Right lobe of liver (tissue), 6 donors: ENCODE measurements around the gene ZXDC. TPM values are rescaled to one million over a fixed set of nuclear protein-coding genes. Genes with fewer than 3 reads are reported as not detected.

Experiments used
- ATAC-seq, 4 donors: fragments of 200-7000 bp; cut with Tn5 transposase; one replicate each; pipeline ENCODE4 v1.9.1; 2020; ENCODE audit warnings: mild to moderate bottlenecking in 4 of 4, moderate library complexity in 4 of 4
- DNase-seq, 3 donors: peaks; one replicate each; pipeline ENCODE4 v3.0.0-alpha.2; 2020
- H3K27ac ChIP-seq, 3 donors: fragments of 200-600 bp; one replicate each; pipeline ENCODE4 v1.8.0; 2022
- H3K27me3 ChIP-seq, 2 donors: fragments of 200-600 bp; one replicate each; pipeline ENCODE4 v1.8.0; 2022
- H3K36me3 ChIP-seq, 4 donors: fragments of 200-600 bp; sonication (generic) in 1 of 4; one replicate each; pipeline versions ENCODE4 v1.5.1 to v1.8.0; 2017 to 2022; ENCODE audit warnings: control low read depth in 1 of 4
- H3K4me1 ChIP-seq, 4 donors: fragments of 200-600 bp; sonication (generic) in 1 of 4; one replicate each; pipeline versions ENCODE4 v1.5.1 to v1.8.0; 2017 to 2022; ENCODE audit warnings: control low read depth in 1 of 4
- H3K4me3 ChIP-seq, 3 donors: fragments of 200-600 bp; one replicate each; pipeline ENCODE4 v1.8.0; 2022
- H3K9me3 ChIP-seq, 4 donors: fragments of 200-600 bp; sonication (generic) in 1 of 4; one replicate each; pipeline versions ENCODE4 v1.5.1 to v1.8.0; 2017 to 2022; ENCODE audit warnings: control low read depth in 1 of 4
- POLR2A ChIP-seq: fragments of 450-650 bp; IDR thresholded peaks from one replicate; pipeline ENCODE4 v1.6.1; 2017; ENCODE audit warnings: antibody characterized with exemption, mild to moderate bottlenecking
- WGBS: methylation state at CpG from one replicate; pipeline ENCODE4 v1.1.6; 2018; ENCODE audit warnings: low coverage, low lambda C conversion rate; ENCODE audit not compliant: insufficient coverage; ENCODE audit errors: missing lambda C conversion rate; 5-methylcytosine and 5-hydroxymethylcytosine counted together
- intact Hi-C, 2 donors: fragments of 100-400 bp; cut with DNase I; formaldehyde crosslinking; loops; one replicate each; pipeline versions ENCODE4 v1.11.2 to v1.14.1; 2022
- total RNA-seq, 6 experiments: library from RNA; depleted of rRNA in 2 of 6; stranded (reverse); fragments of >200 nt in 2 of 6; fragmentation: NEBNext Ultra II Directional in 3 of 6; extraction: Animal tissue kit (Norgen Biotek cat#: 25700) in 3 of 6; gene quantifications; one replicate each; pipeline versions ENCODE4 v1.1.0 to v1.2.4, GENCODE V29; 2016 to 2023
- TF ChIP-seq, protein P1 (sequence below), 4 donors: fragments of 200-600 bp in 3 of 4; fragments of 450-650 bp in 1 of 4; IDR thresholded peaks; one replicate each; pipeline versions ENCODE4 v1.5.1 to v1.8.0; 2016 to 2022; ENCODE audit warnings: antibody characterized with exemption in 4 of 4, mild to moderate bottlenecking in 2 of 4
- donor health status: DM: no; HTN: yes; CAD: no.
- donor health status: DM: no; HTN: no; CAD: no.
- donor health status: DM: no; HTN: no; CAD: no.
- donor health status: DM: no; HTN: yes; CAD: no.
- donor health status: DM: no; HTN: yes; CAD: no.

ZXDC gene
- total RNA-seq, 6 experiments from 2014 or later: 16.4 to 30.2 (median 24.0) TPM

DNA sequence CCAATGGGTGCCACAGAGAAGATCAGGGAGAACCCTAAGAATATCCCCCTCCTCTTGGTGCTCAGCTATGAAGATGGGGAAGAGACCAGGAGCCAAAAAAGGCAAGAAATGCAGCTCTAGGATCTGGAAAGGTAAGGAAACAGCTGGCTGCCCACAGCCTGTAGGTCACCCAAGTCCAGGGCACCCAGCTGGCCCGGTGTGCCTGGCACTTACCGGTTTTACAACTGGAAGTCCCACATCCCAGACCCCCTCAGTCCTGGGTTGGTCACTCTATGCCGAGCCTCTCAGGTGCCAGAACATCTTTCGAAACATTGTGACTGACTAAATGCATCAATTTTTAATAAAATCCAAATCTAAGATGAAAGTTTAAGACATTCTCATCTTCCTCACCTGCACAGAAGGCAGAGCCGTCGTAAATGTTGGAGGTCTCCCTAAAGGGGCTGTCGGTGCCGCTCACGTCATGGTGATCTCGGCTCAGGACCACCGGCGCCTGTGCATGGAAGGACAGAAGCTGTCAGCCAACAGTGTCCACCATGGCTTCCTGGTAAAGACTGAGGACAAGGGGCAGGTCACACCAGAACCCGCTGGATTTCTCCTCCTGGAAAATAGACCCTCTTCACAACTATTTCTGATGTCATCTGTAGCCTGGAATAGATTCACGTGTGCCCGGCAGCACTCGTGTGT is 13.3 kb upstream of the ZXDC start:
- H3K4me3 ChIP-seq: no peak overlapping the region
- H3K9me3 ChIP-seq: no peaks in the 10 kb centered on the region
- WGBS: 96% methylated on average over 5 of the region's 16 CpGs
- peaks cover 0 to 25% (median 0%) of the 10 kb centered on the region in 4 donors for H3K36me3 ChIP-seq
- intact Hi-C loops: no loop called here
- peaks cover 0 to 28% (median 0%) of the 10 kb centered on the region in 4 donors for H3K4me1 ChIP-seq
- TF ChIP-seq, protein P1, sequence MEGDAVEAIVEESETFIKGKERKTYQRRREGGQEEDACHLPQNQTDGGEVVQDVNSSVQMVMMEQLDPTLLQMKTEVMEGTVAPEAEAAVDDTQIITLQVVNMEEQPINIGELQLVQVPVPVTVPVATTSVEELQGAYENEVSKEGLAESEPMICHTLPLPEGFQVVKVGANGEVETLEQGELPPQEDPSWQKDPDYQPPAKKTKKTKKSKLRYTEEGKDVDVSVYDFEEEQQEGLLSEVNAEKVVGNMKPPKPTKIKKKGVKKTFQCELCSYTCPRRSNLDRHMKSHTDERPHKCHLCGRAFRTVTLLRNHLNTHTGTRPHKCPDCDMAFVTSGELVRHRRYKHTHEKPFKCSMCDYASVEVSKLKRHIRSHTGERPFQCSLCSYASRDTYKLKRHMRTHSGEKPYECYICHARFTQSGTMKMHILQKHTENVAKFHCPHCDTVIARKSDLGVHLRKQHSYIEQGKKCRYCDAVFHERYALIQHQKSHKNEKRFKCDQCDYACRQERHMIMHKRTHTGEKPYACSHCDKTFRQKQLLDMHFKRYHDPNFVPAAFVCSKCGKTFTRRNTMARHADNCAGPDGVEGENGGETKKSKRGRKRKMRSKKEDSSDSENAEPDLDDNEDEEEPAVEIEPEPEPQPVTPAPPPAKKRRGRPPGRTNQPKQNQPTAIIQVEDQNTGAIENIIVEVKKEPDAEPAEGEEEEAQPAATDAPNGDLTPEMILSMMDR (IDR thresholded peaks at IDR 0.05): no peak
- TF ChIP-seq POLR2A: no peak
- DNase-seq (peak in 1 of 3 donors; percentile 31), ATAC-seq (no peak)
- no peaks in the 10 kb centered on the region for H3K27me3 ChIP-seq
- no peak overlapping the region for H3K27ac ChIP-seq

DNA sequence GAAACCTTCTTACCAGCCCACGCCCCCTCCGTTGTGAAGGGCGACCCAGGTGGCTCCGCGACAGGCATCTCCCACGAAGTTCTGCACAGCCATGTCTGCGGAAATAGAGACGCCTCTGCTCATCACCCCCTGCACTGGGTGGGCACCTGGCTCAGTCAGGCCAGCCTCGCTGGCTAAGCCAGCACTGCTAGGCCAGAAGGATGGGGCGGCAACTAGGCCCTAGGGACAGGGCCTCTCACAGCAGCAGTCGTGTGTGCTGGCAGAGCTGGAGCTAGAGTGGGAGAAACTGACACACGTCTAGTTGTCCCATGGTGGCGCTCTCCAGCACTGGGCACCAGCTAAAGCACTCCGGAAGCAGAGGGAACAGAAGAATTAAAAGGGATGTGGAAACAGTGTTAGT is 12.5 kb upstream of the ZXDC start:
- Histone ChIP-seq H3K27me3 (no peaks in the 10 kb centered on the region), H3K4me1 (peaks cover 0 to 28% (median 0%) of the 10 kb centered on the region in 4 donors), H3K36me3 (peaks cover 0 to 25% (median 0%) of the 10 kb centered on the region in 4 donors), H3K27ac (no peak overlapping the region), H3K9me3 (no peaks in the 10 kb centered on the region), H3K4me3 (no peak overlapping the region)
- no peak for ATAC-seq
- TF ChIP-seq POLR2A: no peak
- TF ChIP-seq, protein P1 (IDR thresholded peaks at IDR 0.05): no peak
- WGBS: 71% methylated on average over 4 of the region's 14 CpGs
- peak in 2 of 3 donors; percentile 8 to 46 for DNase-seq
- intact Hi-C loops: no loop called here

DNA sequence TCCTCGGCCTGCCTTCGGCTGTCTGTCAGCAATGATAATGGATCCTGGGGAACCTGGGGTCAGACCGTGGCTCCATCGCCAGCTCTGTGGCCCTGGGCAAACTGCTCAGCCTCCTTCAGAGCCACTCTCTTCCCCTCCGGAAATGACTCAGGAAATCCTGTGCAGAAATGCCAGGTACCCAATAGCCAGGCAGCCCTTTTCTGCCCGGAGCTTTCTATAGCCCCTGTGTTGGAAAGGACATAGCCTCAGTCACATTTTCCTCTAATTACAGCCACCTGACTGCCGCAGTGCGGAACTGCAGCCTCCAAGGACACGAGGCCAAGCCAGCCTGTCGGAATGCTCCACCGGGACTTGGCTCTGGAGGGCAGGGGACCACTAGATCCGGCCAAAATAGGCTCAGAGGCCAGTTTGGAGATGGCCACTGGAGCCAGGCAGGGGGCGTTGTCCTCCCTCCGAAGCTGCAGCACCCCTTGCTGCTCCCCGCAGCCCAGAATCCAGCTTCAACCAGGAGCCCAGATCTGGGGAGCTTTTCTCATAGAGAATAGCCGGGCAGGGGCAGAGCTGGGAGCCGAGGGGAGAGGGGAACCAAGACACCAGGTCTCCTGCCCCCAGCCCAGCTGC is 11.6 kb upstream of the ZXDC start:
- no peak for TF ChIP-seq POLR2A
- TF ChIP-seq, protein P1 (IDR thresholded peaks at IDR 0.05): no peak
- DNase-seq (peak in 2 of 3 donors; percentile 25 to 62), ATAC-seq (peak; percentile 3 to 9 (median 6))
- H3K27me3 ChIP-seq: no peaks in the 10 kb centered on the region
- H3K27ac ChIP-seq: no peak overlapping the region
- intact Hi-C loops: no loop called here
- H3K4me3 ChIP-seq: no peak overlapping the region
- WGBS: 59% methylated on average over 6 of the region's 17 CpGs
- H3K36me3 ChIP-seq: peaks cover 0 to 25% (median 0%) of the 10 kb centered on the region in 4 donors
- H3K4me1 ChIP-seq: peaks cover 0 to 31% (median 0%) of the 10 kb centered on the region in 4 donors
- no peaks in the 10 kb centered on the region for H3K9me3 ChIP-seq

DNA sequence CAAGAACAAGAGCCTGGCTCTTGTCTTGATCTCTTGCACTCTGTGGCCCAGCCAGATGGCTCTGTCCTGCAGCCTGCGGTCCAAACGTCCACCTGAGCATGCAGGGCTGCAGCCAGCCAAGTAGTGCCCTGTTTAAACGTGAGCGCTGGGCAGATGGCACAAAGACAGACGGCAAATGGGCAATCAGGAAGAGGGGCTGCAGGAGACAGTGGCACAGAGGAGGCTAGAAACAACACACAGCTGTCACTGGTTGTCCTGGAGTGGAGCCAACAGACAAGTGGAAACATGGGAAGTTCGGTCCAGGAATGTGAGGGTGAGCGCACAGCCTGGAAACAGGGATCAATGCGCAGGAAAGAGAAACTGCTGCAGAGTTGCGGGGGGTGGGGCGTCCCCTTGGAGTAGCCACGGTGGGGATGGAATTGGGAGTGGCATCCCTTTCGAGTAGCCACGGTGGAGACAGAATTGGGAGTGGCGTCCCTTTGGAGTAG is 10.7 kb upstream of the ZXDC start:
- peaks cover 0 to 25% (median 0%) of the 10 kb centered on the region in 4 donors for H3K36me3 ChIP-seq
- H3K27ac ChIP-seq: no peak overlapping the region
- H3K4me1 ChIP-seq: peaks cover 0 to 32% (median 3%) of the 10 kb centered on the region in 4 donors
- DNase-seq: peak in 1 of 3 donors; percentile 36
- no peak for TF ChIP-seq POLR2A
- TF ChIP-seq, protein P1 (IDR thresholded peaks at IDR 0.05): no peak
- intact Hi-C loops: no loop called here
- 58% methylated on average over 8 of the region's 14 CpGs for WGBS
- H3K27me3 ChIP-seq: no peaks in the 10 kb centered on the region
- no peaks in the 10 kb centered on the region for H3K9me3 ChIP-seq
- H3K4me3 ChIP-seq: no peak overlapping the region
- no peak for ATAC-seq
